Stimulated activated CD4-positive, alpha-beta T cell treated with anti-CD3 and anti-CD28 coated beads, Interleukin-2, amount 100 ng/mL, for 4 hours (primary cell): ENCODE results near the gene LIF.

ENCODE experiments used
- DNase-seq: peaks from one replicate; pipeline ENCODE4 v3.0.0-alpha.2; 2020; ENCODE audit warnings: low read depth

The LIF gene

GRCh38 chr22:30262917-30263741 lies 16.6 kb upstream of the LIF start:
- DNase-seq = peak; percentile 69

GRCh38 chr22:30262112-30262511 lies 15.6 kb upstream of the LIF start:
- DNase-seq = no peak

GRCh38 chr22:30261134-30261533 lies 14.6 kb upstream of the LIF start:
- DNase-seq = no peak

GRCh38 chr22:30260682-30261081 lies 14.1 kb upstream of the LIF start:
- no peak for DNase-seq

- DNase-seq = no peak
Measured at GRCh38 chr22:30260276-30260675, 13.7 kb upstream of the LIF start.

GRCh38 chr22:30254314-30254713 lies 7.8 kb upstream of the LIF start:
- DNase-seq = no peak

- DNase-seq = no peak
Measured at GRCh38 chr22:30253205-30253852, 6.8 kb upstream of the LIF start.

GRCh38 chr22:30252411-30253204 lies 6.0 kb upstream of the LIF start:
- no peak for DNase-seq

- DNase-seq = no peak
Measured at GRCh38 chr22:30251711-30252110, 5.2 kb upstream of the LIF start.

GRCh38 chr22:30250661-30251267 lies 4.2 kb upstream of the LIF start:
- DNase-seq = no peak

GRCh38 chr22:30250039-30250565 lies 3.5 kb upstream of the LIF start:
- no peak for DNase-seq

GRCh38 chr22:30249049-30250038 lies 2.8 kb upstream of the LIF start:
- DNase-seq = no peak

- no peak for DNase-seq
Measured at GRCh38 chr22:30248484-30248883, 1.9 kb upstream of the LIF start.

GRCh38 chr22:30247974-30248373 lies 1.4 kb upstream of the LIF start:
- DNase-seq = no peak

- DNase-seq = no peak
Measured at GRCh38 chr22:30247561-30247960, 1.0 kb upstream of the LIF start.

GRCh38 chr22:30246814-30247376 lies 336 bp upstream of the LIF start:
- DNase-seq = no peak

GRCh38 chr22:30245181-30245984 lies 1.2 kb downstream of the LIF start:
- DNase-seq = no peak

- DNase-seq = no peak
Measured at GRCh38 chr22:30244641-30245040, 1.9 kb downstream of the LIF start.

- no peak for DNase-seq
Measured at GRCh38 chr22:30244066-30244465, 2.5 kb downstream of the LIF start.

GRCh38 chr22:30243661-30244060 lies 2.9 kb downstream of the LIF start:
- no peak for DNase-seq
